ENCODE measurements around the gene TMUB1.
A peak's percentile ranks its signal among the peaks of the same experiment; 100 is the strongest.

Gene TMUB1

DNA sequence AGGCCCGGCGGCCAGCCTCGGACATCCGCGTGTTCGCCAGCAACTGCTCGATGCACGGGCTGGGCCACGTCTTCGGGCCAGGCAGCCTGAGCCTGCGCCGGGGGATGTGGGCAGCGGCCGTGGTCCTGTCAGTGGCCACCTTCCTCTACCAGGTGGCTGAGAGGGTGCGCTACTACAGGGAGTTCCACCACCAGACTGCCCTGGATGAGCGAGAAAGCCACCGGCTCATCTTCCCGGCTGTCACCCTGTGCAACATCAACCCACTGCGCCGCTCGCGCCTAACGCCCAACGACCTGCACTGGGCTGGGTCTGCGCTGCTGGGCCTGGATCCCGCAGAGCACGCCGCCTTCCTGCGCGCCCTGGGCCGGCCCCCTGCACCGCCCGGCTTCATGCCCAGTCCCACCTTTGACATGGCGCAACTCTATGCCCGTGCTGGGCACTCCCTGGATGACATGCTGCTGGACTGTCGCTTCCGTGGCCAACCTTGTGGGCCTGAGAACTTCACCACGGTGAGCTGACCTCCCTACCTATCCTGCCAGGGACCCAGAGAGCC, 34.3 kb downstream of the TMUB1 start:
- TF ChIP-seq, protein P1, sequence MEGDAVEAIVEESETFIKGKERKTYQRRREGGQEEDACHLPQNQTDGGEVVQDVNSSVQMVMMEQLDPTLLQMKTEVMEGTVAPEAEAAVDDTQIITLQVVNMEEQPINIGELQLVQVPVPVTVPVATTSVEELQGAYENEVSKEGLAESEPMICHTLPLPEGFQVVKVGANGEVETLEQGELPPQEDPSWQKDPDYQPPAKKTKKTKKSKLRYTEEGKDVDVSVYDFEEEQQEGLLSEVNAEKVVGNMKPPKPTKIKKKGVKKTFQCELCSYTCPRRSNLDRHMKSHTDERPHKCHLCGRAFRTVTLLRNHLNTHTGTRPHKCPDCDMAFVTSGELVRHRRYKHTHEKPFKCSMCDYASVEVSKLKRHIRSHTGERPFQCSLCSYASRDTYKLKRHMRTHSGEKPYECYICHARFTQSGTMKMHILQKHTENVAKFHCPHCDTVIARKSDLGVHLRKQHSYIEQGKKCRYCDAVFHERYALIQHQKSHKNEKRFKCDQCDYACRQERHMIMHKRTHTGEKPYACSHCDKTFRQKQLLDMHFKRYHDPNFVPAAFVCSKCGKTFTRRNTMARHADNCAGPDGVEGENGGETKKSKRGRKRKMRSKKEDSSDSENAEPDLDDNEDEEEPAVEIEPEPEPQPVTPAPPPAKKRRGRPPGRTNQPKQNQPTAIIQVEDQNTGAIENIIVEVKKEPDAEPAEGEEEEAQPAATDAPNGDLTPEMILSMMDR (IDR thresholded peaks at IDR 0.05; ENCODE audit: low read depth, low read length) = no peak
- peaks cover 34% of the 10 kb centered on the region for H3K4me1 ChIP-seq
- H3K27me3 ChIP-seq = no peaks in the 10 kb centered on the region
- DNase-seq = no peak
- no peaks in the 10 kb centered on the region for H3K9me3 ChIP-seq
- H3K4me3 ChIP-seq (ENCODE audit: low read depth, low read length) = no peak overlapping the region
- peaks cover 7% of the 10 kb centered on the region; the same call in 1 of the 2 replicates for H3K36me3 ChIP-seq

DNA sequence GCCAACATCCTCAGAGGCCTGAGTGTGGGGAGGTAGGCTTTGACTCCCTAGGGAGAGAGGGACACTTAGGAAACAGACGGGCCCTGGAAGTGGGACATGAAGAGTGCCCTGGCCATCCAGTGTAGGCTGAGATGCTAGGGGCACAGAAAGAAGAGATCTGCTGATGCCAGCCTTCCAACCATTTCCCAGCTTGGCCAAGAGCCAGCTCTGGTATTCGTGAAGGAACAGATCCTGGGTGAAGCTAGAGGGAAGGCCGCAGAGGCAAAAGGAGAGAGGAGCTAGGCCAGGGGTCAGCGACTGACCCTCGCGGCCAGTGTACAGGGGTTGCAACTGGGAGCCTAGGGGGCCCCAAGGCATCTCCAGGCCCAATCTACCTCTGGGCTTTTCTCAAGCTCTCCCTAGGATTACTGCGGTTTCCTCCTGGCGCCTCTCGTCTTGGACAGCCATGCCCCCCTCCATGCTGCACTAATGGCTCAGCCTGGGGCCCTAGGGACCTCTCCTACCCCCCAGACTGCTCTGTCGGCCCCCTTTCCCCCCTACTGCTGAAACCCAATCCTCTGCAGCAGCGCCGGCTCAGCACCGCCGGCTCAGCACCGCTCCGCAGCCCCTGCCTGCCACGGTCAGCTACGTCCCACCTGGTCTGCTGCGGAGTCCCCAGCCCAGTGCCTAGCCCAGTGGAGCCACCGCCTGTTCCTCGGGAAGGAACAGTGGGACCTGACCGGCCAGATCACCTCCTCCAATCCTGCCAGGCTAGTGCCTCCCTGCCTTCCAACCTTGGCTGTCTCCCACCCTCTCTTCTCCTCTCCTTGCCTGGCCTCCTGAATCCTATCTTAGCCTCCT, 35.1 kb downstream of the TMUB1 start, which contains the start of gene ASIC3:
Gene ASIC3, plus strand, starts transcription at position 556 of the 840 bp plus-strand sequence. CDS start 355 bp downstream, outside the sequence.
- peaks cover 34% of the 10 kb centered on the region for H3K4me1 ChIP-seq
- no peaks in the 10 kb centered on the region for H3K9me3 ChIP-seq
- no peak for DNase-seq
- no peak within 1 kb of the TSS for H3K4me3 ChIP-seq (ENCODE audit: low read depth, low read length)
- TF ChIP-seq, protein P1 (IDR thresholded peaks at IDR 0.05; ENCODE audit: low read depth, low read length) = no peak
- H3K36me3 ChIP-seq = peaks cover 7% of the 10 kb centered on the region; the same call in 1 of the 2 replicates
- H3K27me3 ChIP-seq = no peaks in the 10 kb centered on the region

DNA sequence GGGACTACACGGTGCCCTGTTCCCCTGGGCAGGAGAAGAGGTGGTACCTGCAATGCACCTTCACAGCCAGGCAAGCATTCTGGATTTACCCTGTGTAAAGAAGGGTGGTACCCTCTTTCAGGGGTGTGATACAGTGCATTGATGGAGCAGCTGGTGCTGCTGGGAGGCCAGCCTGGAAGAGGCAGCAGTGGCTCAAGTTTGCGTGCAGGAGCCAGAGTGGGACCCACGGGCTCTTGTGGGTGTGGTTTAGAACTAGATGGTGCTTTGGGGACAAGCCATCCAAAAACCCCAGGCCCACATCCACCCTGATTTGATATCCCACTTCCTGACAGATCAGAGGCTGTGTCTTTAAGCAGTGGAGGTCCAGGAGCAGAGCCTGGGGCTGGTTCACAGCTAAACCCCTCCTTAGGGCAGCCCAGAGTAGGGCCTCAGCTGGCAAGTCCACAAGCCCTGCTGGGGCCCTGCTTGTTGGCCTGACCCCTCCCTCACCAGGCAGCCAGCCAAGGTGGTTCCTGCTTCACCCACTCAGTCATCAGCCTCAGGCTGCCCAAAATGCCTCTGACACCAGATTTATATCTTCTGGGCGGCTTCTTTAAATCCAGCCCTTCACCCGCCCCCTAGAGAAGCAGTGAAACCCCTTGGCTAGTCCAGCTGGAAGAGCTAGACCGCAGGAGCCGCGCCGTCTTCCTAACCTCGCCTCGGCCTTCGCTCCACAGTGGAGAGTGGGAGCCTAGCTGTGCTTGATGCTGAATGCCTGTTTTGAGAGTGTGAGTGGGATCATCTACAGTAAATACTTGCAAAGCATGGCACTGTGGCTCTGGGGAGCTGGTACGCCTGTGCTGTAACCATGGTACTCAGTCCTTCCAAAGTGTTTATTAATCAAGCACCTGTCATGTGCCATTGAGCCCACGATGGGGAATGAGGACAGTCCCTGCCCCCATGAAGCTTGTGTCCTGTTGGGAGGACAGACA, 36.4 kb downstream of the TMUB1 start:
- no peaks in the 10 kb centered on the region for H3K27me3 ChIP-seq
- H3K9me3 ChIP-seq = no peaks in the 10 kb centered on the region
- peaks cover 34% of the 10 kb centered on the region for H3K4me1 ChIP-seq
- no peak overlapping the region for H3K4me3 ChIP-seq (ENCODE audit: low read depth, low read length)
- peaks cover 3% of the 10 kb centered on the region; the same call in 1 of the 2 replicates for H3K36me3 ChIP-seq
- DNase-seq = peak; percentile 74
- TF ChIP-seq, protein P1 (IDR thresholded peaks at IDR 0.05; ENCODE audit: low read depth, low read length) = no peak

DNA sequence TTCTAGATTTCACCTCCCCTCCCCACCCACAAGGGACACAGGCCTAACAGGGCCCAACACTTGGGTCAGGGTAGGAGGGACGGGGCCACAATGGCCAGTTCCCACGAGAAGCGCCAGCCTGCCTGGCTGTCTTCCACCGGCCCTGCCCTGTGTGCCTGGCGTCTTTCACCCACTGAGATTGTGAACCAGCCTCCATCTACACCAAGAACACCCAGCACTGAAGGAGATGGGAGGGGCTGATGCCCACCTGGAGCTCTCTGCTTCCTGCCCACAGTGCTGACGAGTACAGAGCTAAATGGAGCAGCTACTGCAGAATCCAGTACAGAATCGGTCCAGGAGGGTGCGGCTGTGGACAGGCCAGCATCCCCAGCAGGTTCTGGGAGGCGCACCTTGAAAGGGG, 37.3 kb downstream of the TMUB1 start:
- no peak overlapping the region for H3K4me3 ChIP-seq (ENCODE audit: low read depth, low read length)
- H3K27me3 ChIP-seq = no peaks in the 10 kb centered on the region
- TF ChIP-seq, protein P1 (IDR thresholded peaks at IDR 0.05; ENCODE audit: low read depth, low read length) = no peak
- H3K4me1 ChIP-seq = peaks cover 34% of the 10 kb centered on the region
- DNase-seq = no peak
- no peaks in the 10 kb centered on the region for H3K9me3 ChIP-seq
- H3K36me3 ChIP-seq = peaks cover 3% of the 10 kb centered on the region; the same call in 1 of the 2 replicates

DNA sequence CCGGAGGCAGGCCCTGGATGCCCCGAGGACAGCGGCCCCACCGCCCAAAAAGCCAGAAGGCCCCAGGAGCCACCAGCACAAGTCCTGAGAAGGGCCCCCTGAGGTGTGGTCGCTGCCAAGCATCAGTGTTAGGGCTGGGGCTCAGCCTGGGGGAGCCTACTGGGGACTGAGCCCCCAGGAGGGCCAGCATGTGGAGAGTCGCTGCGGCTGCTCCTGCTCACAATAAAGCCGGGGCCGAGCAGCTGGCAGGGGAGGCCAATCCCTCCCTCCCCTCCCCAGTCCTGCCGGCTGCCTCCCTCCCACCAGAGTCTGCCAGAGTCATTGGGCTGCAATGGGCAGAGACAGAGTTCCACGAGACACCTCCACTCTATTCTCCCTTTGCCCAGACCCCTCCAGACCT, 38.0 kb downstream of the TMUB1 start:
- no peak for DNase-seq
- no peaks in the 10 kb centered on the region for H3K27me3 ChIP-seq
- no peaks in the 10 kb centered on the region for H3K9me3 ChIP-seq
- peaks cover 3% of the 10 kb centered on the region; the same call in 1 of the 2 replicates for H3K36me3 ChIP-seq
- TF ChIP-seq, protein P1 (IDR thresholded peaks at IDR 0.05; ENCODE audit: low read depth, low read length) = no peak
- H3K4me3 ChIP-seq (ENCODE audit: low read depth, low read length) = no peak overlapping the region
- peaks cover 38% of the 10 kb centered on the region for H3K4me1 ChIP-seq
